Trophoblast cell (in vitro differentiated cells and primary cell): ENCODE results near the gene NRL.

Experiments
- DNase-seq, 2 donors: peaks; one replicate each; pipeline ENCODE4 v3.0.0-alpha.2; 2016
- H2AFZ ChIP-seq: 2 replicates; pipeline ENCODE4 v1.6.1; 2013; ENCODE audit warnings: low read length, moderate library complexity, mild to moderate bottlenecking; ENCODE audit not compliant: insufficient read depth, poor library complexity
- H2AK5ac ChIP-seq: 2 replicates; pipeline ENCODE4 v1.6.1; 2013; ENCODE audit warnings: mild to moderate bottlenecking, low read length
- H2BK120ac ChIP-seq: 2 replicates; pipeline ENCODE4 v1.6.1; 2013; ENCODE audit warnings: low read length, mild to moderate bottlenecking, moderate library complexity; ENCODE audit not compliant: insufficient read depth, poor library complexity
- H2BK12ac ChIP-seq: 2 replicates; pipeline ENCODE4 v1.6.1; 2013; ENCODE audit warnings: mild to moderate bottlenecking, low read length, moderate library complexity
- H2BK5ac ChIP-seq: 2 replicates; pipeline ENCODE4 v1.6.1; 2013; ENCODE audit warnings: low read length, low read depth, moderate library complexity, mild to moderate bottlenecking; ENCODE audit not compliant: poor library complexity
- H3K14ac ChIP-seq: 2 replicates; pipeline ENCODE4 v1.6.1; 2013; ENCODE audit warnings: mild to moderate bottlenecking, low read length
- H3K18ac ChIP-seq: 2 replicates; pipeline ENCODE4 v1.6.1; 2013; ENCODE audit warnings: mild to moderate bottlenecking, low read length
- H3K23ac ChIP-seq: 2 replicates; pipeline ENCODE4 v1.6.1; 2013; ENCODE audit warnings: low read length
- H3K27ac ChIP-seq: 2 replicates; pipeline ENCODE4 v1.5.1; 2013; ENCODE audit warnings: low read depth, mild to moderate bottlenecking, inconsistent platforms, low read length, moderate library complexity
- H3K27me3 ChIP-seq: 2 replicates; pipeline ENCODE4 v1.6.1; 2013; ENCODE audit warnings: inconsistent platforms, mild to moderate bottlenecking, low read length, moderate library complexity; ENCODE audit not compliant: insufficient read depth
- H3K36me3 ChIP-seq, 2 experiments: 1 replicate in 1 of 2; 2 replicates in 1 of 2; pipeline ENCODE4 v1.6.1; 2013; ENCODE audit warnings: low read length in 2 of 2, mild to moderate bottlenecking in 2 of 2, moderate library complexity in 1 of 2; ENCODE audit not compliant: insufficient read depth in 2 of 2, control insufficient read depth in 1 of 2
- H3K4ac ChIP-seq: 2 replicates; pipeline ENCODE4 v1.6.1; 2013; ENCODE audit warnings: low read depth, mild to moderate bottlenecking, low read length, moderate library complexity
- H3K4me1 ChIP-seq, 2 experiments: 1 replicate in 1 of 2; 2 replicates in 1 of 2; pipeline ENCODE4 v1.6.1; 2013; ENCODE audit warnings: low read length in 2 of 2, mild to moderate bottlenecking in 2 of 2, moderate library complexity in 1 of 2; ENCODE audit not compliant: insufficient read depth in 2 of 2, control insufficient read depth in 1 of 2
- H3K4me2 ChIP-seq: 2 replicates; pipeline ENCODE4 v1.6.1; 2013; ENCODE audit warnings: inconsistent platforms, mild to moderate bottlenecking, low read length, moderate library complexity
- H3K4me3 ChIP-seq: 2 replicates; pipeline ENCODE4 v1.5.1; 2013; ENCODE audit warnings: mild to moderate bottlenecking, low read depth, low read length, inconsistent platforms
- H3K79me1 ChIP-seq: one replicate; pipeline ENCODE4 v1.6.1; 2013; ENCODE audit warnings: low read length
- H3K79me2 ChIP-seq: 2 replicates; pipeline ENCODE4 v1.6.1; 2013; ENCODE audit warnings: low read length, mild to moderate bottlenecking; ENCODE audit not compliant: control insufficient read depth, insufficient read depth, poor library complexity
- H3K9ac ChIP-seq: 2 replicates; pipeline ENCODE4 v1.6.1; 2013; ENCODE audit warnings: mild to moderate bottlenecking, low read length
- H3K9me3 ChIP-seq: 2 replicates; pipeline ENCODE4 v1.6.1; 2013; ENCODE audit warnings: low read depth, mild to moderate bottlenecking, control low read depth, inconsistent platforms, low read length; ENCODE audit not compliant: insufficient read depth
- H4K12ac ChIP-seq: 2 replicates; pipeline ENCODE4 v1.6.1; 2013; ENCODE audit warnings: low read depth, mild to moderate bottlenecking, low read length, moderate library complexity
- H4K8ac ChIP-seq: 2 replicates; pipeline ENCODE4 v1.6.1; 2013; ENCODE audit warnings: low read depth, mild to moderate bottlenecking, low read length, moderate library complexity
- H4K91ac ChIP-seq: one replicate; pipeline ENCODE4 v1.6.1; 2013; ENCODE audit warnings: low read depth, mild to moderate bottlenecking, low read length, moderate library complexity
- WGBS: extraction: QIAGEN DNeasy Blood & Tissue Kit; methylation state at CpG from one replicate; pipeline ENCODE4 v1.1.7; 2013; ENCODE audit warnings: missing lambda C conversion rate; ENCODE audit not compliant: insufficient read length, insufficient coverage; ENCODE audit errors: extremely low coverage; 5-methylcytosine and 5-hydroxymethylcytosine counted together

The NRL gene

GRCh38 chr14:24126939-24127338 lies 12.2 kb upstream of the NRL start:
- Histone ChIP-seq H3K23ac (no peak overlapping the region), H2AK5ac (no peak overlapping the region), H3K4me2 (no peak overlapping the region), H3K36me3 (peaks cover 7 to 17% of the 10 kb centered on the region in 2 experiments), H3K9ac (no peak overlapping the region), H3K14ac (no peak overlapping the region), H4K12ac (no peak overlapping the region), H3K9me3 (no peaks in the 10 kb centered on the region), H2BK120ac (no peak overlapping the region), H3K18ac (no peak overlapping the region), H3K4ac (no peak overlapping the region), H2AFZ (no peak overlapping the region), H3K4me3 (no peak overlapping the region), H4K91ac (no peak overlapping the region), H3K79me1 (no peaks in the 10 kb centered on the region), H2BK5ac (no peak overlapping the region), H4K8ac (no peak overlapping the region), H2BK12ac (no peak overlapping the region), H3K4me1 (no peaks in the 10 kb centered on the region), H3K27me3 (no peaks in the 10 kb centered on the region), H3K79me2 (no peaks in the 10 kb centered on the region), H3K27ac (no peak overlapping the region)
- DNase-seq: no peak

GRCh38 chr14:24123424-24124417 lies 9.0 kb upstream of the NRL start:
- Histone ChIP-seq H4K12ac (no peak overlapping the region), H2BK12ac (no peak overlapping the region), H2BK120ac (no peak overlapping the region), H3K4me2 (no peak overlapping the region), H3K79me1 (no peaks in the 10 kb centered on the region), H4K91ac (no peak overlapping the region), H3K23ac (no peak overlapping the region), H2AK5ac (no peak overlapping the region), H3K9me3 (peaks cover 2% of the 10 kb centered on the region), H2AFZ (no peak overlapping the region), H3K9ac (no peak overlapping the region), H3K27ac (no peak overlapping the region), H3K27me3 (no peaks in the 10 kb centered on the region), H3K4me3 (no peak overlapping the region), H3K36me3 (peaks cover 29 to 43% of the 10 kb centered on the region in 2 experiments), H3K18ac (no peak overlapping the region), H3K4me1 (no peaks in the 10 kb centered on the region), H4K8ac (no peak overlapping the region), H2BK5ac (no peak overlapping the region), H3K14ac (no peak overlapping the region), H3K79me2 (no peaks in the 10 kb centered on the region), H3K4ac (no peak overlapping the region)
- no CpG with 5 or more reads among the region's 9 CpGs for WGBS
- DNase-seq: no peak

GRCh38 chr14:24122898-24123297 lies 8.1 kb upstream of the NRL start:
- no peak for DNase-seq
- Histone ChIP-seq H3K4ac (no peak overlapping the region), H3K23ac (no peak overlapping the region), H2BK12ac (no peak overlapping the region), H3K79me2 (no peaks in the 10 kb centered on the region), H2BK5ac (no peak overlapping the region), H3K4me1 (no peaks in the 10 kb centered on the region), H4K8ac (no peak overlapping the region), H3K4me2 (no peak overlapping the region), H3K36me3 (peaks cover 33 to 50% of the 10 kb centered on the region in 2 experiments), H3K79me1 (no peaks in the 10 kb centered on the region), H2AK5ac (no peak overlapping the region), H3K27me3 (no peaks in the 10 kb centered on the region), H3K14ac (no peak overlapping the region), H3K4me3 (no peak overlapping the region), H2BK120ac (no peak overlapping the region), H3K18ac (no peak overlapping the region), H3K9me3 (peaks cover 2% of the 10 kb centered on the region), H3K9ac (no peak overlapping the region), H2AFZ (no peak overlapping the region), H4K91ac (no peak overlapping the region), H4K12ac (no peak overlapping the region), H3K27ac (no peak overlapping the region)
- no CpG with 5 or more reads among the region's 8 CpGs for WGBS

GRCh38 chr14:24122416-24122815 lies 7.7 kb upstream of the NRL start:
- Histone ChIP-seq H4K12ac (no peak overlapping the region), H3K79me2 (no peaks in the 10 kb centered on the region), H4K8ac (no peak overlapping the region), H3K18ac (no peak overlapping the region), H3K9me3 (peaks cover 2% of the 10 kb centered on the region), H3K4me3 (no peak overlapping the region), H3K4me1 (no peaks in the 10 kb centered on the region), H3K27ac (no peak overlapping the region), H3K23ac (no peak overlapping the region), H4K91ac (no peak overlapping the region), H2AFZ (no peak overlapping the region), H2BK5ac (no peak overlapping the region), H3K79me1 (no peaks in the 10 kb centered on the region), H3K14ac (no peak overlapping the region), H2BK12ac (no peak overlapping the region), H3K4me2 (no peak overlapping the region), H3K27me3 (no peaks in the 10 kb centered on the region), H2AK5ac (no peak overlapping the region), H3K36me3 (peaks cover 33 to 53% of the 10 kb centered on the region in 2 experiments), H3K9ac (no peak overlapping the region), H3K4ac (no peak overlapping the region), H2BK120ac (no peak overlapping the region)
- WGBS: no CpG with 5 or more reads among the region's 4 CpGs
- DNase-seq: no peak
